NOMO-1 treated with DMSO at 0.1 percent for 48 hours (cell line): ENCODE results near the gene IL17RC.
A peak's percentile ranks its signal among the peaks of the same experiment; 100 is the strongest.
"Not testable (repeated sequence)": the region's sequence is repeated elsewhere in the genome, so short reads cannot be mapped to it uniquely, and the experiment has no call there.

Experiments
- DNase-seq: peaks from one replicate; lab custom pipeline; 2025; ENCODE audit not compliant: unreplicated experiment; lab: John Stamatoyannopoulos, UW

Gene IL17RC, protein sequence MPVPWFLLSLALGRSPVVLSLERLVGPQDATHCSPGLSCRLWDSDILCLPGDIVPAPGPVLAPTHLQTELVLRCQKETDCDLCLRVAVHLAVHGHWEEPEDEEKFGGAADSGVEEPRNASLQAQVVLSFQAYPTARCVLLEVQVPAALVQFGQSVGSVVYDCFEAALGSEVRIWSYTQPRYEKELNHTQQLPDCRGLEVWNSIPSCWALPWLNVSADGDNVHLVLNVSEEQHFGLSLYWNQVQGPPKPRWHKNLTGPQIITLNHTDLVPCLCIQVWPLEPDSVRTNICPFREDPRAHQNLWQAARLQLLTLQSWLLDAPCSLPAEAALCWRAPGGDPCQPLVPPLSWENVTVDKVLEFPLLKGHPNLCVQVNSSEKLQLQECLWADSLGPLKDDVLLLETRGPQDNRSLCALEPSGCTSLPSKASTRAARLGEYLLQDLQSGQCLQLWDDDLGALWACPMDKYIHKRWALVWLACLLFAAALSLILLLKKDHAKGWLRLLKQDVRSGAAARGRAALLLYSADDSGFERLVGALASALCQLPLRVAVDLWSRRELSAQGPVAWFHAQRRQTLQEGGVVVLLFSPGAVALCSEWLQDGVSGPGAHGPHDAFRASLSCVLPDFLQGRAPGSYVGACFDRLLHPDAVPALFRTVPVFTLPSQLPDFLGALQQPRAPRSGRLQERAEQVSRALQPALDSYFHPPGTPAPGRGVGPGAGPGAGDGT

DNA sequence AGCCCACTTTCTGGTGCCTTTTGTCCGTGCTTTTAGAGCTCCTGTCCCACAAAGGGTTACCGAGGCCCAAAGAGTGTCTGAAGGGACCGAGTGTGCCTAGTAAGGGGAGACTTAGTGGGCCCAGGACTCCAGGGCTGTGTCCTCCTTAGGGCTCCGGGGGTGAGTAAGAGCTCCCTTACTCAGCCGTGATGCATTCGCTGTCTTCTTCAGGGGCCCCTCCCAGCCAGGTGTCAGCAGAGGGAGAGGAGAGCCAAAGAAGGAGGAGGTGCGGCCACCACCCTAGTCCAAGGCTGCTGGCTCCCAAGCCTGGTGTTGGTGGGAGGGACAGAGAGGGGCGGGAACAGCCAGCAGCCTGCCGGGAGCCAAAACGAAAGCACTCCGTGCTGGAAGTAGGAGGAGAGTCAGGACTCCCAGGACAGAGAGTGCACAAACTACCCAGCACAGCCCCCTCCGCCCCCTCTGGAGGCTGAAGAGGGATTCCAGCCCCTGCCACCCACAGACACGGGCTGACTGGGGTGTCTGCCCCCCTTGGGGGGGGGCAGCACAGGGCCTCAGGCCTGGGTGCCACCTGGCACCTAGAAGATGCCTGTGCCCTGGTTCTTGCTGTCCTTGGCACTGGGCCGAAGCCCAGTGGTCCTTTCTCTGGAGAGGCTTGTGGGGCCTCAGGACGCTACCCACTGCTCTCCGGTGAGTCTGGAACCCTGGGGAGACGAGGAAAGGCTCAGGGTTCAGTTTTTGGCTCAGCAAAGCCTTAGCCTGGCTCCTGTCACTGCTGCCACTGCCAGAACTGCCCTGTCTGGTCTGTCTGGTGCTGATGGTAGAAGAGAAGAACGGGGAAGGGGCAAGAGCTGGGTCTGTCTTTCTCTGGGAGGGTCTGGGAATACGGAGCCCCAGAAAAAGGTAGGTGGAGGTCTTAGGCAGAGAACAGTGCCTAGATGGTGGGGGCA, at the start of gene IL17RC:
TSS of gene IL17RC (plus strand) at position 365 of the 947 bp plus-strand sequence. CDS start at position 583, 218 bp downstream.
- no peak for DNase-seq

DNA sequence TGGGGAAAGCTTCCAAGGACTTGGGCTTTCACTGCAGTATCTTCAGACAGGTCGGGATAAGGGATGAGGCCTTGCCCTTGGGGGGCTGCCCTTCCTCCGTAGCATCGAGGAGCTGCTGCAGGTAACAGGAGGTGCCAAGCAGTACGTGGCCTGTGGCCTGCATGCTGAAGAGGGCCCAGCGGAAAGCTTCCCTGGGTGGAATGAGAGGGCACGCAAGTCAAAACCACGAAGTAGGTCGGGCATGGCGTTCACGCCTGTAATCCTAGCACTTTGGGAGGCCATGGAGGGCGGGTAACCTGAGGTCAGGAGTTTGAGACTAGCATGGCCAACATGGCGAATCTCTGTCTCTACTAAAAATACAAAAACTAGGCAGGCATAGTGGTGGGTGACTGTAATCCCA, 49.8 kb upstream of the IL17RC start:
- DNase-seq: no peak

DNA sequence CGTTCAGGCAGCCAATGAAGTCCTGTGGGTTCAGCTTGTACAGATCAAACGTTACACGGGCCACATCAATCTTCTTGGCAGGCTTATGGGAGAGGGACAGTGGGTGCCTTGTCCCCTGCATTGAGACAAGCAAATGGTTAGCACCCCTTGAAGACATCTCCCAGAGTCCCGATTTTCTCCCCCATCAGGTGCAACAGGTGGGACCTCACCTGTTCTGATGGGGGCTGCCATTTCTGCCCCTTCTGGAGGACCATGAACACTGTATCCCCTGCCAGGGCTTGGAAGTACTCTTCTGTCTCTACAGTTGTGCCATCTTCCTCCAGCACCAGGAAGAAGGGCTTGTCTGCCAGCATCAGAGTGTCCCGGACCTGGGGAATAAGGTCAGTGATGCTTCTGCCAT, 46.9 kb upstream of the IL17RC start:
- DNase-seq: no peak

DNA sequence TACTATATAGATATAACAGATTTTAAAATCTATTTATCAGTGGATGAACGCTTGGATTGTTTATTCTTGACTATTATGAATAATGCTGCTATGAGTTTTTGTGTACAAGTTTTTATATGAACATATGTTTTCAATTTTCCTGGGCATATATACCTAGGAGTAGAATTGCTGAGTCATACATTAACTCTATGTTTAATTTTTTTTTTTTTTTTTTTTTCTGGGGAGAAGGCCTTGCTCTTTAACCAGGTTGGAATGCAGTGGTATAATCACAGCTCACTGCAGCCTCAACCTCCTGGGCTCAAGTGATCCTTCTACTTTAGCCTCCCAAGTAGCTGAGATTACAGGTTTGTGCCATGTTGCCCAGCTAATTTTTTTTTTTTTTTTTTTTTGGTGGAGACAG, 45.9 kb upstream of the IL17RC start:
- DNase-seq: no peak

DNA sequence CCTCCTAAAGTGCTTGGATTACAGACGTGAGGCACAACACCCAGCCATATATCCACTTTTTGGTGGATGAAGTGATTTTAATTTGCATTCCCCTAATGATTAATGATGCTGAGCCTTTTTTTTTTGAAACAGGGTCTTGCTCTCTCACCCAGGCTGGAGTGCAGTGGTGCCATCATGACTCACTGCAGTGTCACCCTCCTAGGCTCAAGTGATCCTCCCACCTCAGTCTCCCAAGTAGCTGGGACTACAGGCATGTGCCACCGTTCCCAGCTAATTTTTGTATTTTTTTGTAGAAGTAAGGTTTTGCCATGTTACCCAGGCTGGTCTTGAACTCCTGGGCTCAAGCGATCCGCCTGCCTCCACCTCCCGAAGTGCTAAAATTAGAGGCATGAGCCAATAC, 44.8 kb upstream of the IL17RC start:
- DNase-seq: not testable (repeated sequence)

DNA sequence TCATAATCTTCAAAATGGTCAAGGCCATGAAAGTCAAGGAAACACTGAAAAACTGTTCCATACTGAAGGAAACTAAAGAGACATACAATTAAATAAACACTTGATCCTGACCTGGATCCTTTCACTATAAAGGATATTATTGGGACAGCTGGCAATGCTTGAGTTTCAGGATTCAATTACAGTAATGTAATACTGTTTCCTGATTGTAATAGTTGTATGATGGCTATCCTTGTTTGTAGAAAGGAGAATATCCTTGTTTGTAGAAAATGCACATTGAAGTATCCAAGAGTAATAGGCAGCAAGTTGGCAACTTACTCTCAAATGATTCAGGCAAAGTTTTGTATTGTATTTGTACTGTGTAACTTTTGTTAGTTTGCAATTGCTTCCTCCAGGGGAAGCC, 41.5 kb upstream of the IL17RC start:
- no peak for DNase-seq

DNA sequence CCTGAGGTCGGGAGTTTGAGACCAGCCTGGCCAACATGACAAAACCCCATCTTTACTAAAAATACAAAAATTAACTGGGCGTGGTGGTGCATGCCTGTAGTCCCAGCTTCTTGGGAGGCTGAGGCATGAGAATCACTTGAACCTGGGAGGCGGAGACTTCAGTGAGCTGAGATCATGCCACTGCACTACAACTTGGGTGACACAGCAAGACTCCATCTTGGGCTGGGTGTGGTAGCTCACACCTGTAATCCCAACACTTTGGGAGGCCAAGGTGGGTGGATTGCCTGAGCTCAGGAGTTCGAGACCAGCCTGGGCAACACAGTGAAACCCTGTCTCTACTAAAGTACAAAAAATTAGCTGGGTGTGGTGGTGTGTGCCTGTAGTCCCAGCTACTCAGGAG, 40.6 kb upstream of the IL17RC start:
- not testable (repeated sequence) for DNase-seq

DNA sequence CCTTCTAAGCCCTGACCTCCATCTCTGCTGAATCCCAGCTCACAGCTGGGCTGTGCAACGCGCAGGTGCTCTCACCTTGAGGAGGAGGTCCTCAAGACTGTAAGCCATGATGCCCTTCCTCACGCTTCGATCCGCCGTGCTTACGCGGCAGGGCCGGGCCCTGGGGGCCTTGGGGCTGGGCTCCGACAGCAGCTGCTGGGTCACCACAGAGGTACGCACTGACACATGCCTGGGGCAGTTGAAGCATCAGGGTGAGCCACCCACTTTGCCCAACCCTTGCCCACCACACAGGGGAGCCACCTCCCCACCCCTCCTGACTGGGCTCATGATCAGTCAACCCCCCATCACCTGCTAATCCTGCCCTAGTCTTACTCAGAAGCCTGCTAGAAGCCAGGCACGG, 39.9 kb upstream of the IL17RC start:
- DNase-seq: no peak

DNA sequence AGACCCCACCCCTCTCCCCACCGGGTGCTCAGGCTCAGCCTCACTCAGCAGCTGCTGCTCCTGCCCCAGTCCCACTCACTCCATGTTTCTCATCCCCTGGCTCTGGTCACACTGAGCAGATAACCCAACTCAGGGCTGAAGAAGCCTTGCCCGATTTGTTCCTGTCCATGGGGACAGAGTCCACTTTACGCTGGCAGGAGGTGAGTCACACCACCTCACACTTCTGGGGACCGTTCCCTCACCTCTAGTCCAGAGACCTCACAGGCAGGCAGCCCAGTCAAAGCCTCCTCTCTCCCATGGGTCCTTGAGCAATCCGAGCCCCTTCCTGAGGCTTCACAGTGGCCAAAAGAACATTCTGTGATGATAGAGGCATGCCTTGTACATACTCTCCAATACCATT, 38.2 kb upstream of the IL17RC start:
- DNase-seq: no peak

DNA sequence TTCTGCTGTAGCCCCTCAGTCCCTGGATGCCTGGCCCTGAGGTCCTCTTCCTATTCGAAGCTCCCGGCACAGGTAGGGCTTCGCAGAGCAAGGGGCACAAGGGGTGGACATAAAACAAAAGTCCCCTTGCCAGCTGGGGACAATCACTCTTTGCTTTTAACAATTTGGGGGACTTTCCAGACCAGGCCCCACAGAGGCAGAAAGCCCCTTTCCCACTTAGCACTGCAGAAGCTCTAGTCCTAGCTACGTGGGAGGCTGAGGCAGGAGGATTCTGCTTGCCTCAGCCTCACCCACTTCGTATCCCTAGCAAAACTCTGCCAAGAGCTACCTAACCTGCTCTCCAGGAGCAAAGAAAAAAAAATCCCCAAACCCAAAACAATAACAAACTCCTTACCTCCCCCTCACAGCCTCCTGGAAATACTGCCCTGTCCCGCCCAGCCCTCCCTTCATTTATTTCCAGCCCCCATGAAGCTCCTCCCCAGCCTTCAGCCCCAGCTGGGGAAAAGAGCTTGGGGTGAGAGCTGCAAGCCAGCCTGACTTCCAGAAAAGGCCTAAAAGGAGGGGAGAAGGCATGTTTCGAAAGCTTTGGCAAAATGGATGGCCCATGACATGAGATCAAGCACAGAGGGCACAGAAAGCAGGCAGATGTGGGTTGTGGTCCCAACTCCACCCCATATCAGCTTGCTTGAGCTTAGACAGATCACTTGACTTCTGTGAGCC, 36.9 kb upstream of the IL17RC start, which contains the start of gene CIDEC:
TSS of gene CIDEC (minus strand) at position 424 of the 720 bp plus-strand sequence. CDS start 1,767 bp downstream, outside the sequence.
- no peak for DNase-seq

DNA sequence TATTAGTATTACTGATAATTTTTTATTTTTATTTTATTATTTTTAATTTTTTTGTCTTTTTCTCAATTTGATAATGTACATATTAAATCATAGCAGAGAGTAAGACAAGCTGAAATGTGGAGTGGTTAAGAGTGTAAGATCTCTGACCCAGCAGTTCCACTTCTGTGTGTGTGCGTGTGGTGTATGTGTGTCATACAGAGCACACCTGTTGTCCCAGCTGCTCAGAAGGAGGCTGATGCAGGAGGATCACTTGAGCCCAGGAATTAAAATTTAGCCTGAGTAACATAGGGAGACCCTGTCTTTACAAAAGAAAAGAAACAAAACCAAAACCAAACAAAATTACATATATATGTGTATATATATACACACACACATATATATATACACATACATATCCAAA, 35.5 kb upstream of the IL17RC start:
- no peak for DNase-seq

DNA sequence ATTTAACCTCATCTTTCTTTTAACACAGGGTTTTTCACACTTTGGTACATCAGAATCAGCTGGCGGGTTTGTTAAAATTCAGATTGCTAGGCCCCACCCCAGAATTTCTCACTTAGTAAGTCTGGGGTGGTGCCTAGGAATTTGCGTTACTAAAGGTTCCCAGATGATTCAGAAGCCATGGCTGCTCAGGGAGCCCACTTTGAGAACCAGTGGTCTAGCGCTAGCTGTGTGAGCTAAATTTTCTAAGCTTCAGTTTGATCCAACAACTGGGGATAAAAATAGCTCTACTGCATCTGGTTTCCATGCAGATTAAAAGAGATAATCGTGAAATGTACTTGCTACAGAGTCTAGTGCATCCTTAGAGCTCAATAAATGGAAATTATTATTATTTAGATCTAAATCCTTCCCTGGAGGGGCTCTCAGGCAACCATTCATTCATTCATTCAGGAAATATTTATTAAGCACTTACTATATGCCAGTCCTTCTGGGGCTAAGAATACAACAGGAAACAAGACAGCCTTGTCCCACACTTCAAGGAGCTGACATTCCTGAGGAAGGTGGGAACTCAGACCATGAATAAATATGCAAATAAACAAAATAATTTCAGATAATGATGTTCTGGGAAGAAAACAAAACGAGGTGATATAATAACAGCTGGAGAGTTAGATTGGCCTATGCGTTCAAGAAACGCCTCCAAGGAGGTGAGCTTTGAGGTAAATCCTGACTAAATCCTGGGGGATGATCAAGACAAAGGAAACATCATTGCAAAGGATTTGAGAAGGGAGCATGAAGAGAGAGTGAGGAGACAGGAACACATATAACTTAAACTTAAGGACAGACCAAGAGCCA, 33.0 kb upstream of the IL17RC start:
- DNase-seq: no peak

DNA sequence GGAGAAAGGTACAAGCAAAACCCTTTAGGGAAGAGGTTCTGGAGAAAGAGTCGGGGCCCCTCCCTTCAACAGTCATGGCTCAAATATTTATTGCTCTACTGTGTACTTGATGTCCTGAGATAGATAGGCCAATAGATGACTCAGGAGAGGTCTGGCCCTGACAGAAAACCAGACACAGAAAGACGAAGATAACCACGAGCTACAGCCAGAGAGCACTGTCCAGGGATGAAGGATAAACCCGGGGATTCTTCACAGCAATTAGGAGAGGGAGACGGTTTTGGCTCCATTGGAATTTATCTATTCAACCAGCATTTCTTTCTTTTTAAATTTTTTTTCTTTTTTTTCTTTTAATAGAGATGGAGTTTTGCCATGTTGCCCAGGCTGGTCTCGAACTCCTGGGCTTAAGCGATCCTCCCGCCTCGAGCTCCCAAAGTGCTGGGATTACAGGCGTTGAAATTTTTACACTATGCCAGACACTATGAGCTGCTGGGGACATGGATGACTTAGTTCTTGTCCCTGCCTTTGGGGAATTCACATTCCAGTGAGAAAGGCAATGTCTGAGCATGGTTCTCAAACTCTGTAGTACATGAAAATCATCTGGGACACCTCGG, 32.2 kb upstream of the IL17RC start:
- no peak for DNase-seq

DNA sequence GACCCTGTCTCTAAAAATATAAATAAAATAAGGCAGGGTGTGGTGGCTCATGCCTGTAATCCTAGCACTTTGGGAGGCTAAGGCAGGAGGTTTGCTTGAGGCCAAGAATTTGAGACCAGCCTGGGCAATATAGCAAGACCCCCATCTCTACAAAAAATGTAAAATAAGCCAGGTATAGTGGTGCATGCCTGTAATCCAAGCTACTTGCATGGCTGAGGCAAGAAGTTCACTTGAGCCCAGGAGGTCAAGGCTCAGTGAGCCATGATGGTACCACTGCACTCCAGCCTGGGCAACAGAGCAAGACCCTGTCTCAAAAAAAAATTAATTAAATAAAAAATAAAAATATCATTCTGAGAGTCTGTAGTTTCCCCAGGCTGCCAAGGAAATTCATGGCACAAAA, 30.6 kb upstream of the IL17RC start:
- DNase-seq: no peak

DNA sequence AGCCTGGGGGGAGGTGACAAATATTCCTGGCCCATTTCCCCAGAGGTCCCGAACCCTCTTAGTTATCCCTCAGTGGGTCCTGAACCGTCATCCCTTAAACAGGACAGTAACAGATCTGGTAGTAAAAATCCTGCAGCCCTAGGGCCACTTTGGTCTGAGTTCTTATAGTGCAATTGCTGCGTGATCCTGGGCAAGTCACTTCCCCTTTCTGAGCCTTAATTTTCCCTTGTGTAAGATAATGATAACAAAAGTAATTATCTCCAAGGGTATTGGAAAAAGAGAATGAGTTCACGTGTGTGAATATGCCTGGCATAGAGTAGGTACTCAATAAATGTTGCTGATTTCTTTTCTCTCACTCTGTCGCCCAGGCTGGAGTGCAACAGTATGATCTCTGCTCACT, 29.4 kb upstream of the IL17RC start:
- peak; percentile 39 for DNase-seq

DNA sequence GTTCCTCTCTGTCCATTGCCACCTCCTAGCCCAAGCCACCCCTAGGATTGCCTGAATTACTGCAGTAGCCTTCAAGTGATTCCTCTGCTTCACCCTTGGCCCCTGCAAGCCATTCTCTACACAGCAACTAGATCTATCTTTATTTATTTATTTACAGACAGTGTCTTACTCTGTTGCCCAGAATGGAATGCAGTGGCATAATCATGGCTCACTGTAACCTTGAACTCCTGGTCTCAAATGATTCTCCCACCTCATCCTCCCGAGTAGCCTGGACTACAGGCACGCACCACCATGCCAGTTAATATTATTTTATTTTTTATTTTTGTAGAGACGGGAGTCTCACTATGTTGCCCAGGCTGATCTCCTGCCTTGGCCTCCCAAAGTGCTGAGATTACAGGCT, 28.4 kb upstream of the IL17RC start:
- DNase-seq: no peak

DNA sequence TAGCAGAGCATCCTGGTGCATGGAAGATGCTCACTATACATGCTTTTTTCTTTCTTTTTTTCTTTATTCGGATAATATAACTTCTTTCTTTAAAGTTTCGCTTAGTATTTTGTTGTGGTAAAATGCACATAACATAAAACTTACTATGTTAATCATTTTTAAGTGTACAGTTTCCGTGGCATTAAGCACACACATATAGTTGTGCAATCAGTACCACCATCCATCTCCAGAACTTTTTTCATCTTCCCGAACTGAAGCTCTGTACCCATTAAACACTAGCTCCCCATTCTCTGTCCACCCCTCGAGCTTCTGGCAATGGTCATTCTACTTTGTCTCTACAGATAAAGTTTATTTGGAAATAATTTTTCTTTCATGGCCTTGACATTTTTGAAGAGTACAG, 27.5 kb upstream of the IL17RC start:
- no peak for DNase-seq

DNA sequence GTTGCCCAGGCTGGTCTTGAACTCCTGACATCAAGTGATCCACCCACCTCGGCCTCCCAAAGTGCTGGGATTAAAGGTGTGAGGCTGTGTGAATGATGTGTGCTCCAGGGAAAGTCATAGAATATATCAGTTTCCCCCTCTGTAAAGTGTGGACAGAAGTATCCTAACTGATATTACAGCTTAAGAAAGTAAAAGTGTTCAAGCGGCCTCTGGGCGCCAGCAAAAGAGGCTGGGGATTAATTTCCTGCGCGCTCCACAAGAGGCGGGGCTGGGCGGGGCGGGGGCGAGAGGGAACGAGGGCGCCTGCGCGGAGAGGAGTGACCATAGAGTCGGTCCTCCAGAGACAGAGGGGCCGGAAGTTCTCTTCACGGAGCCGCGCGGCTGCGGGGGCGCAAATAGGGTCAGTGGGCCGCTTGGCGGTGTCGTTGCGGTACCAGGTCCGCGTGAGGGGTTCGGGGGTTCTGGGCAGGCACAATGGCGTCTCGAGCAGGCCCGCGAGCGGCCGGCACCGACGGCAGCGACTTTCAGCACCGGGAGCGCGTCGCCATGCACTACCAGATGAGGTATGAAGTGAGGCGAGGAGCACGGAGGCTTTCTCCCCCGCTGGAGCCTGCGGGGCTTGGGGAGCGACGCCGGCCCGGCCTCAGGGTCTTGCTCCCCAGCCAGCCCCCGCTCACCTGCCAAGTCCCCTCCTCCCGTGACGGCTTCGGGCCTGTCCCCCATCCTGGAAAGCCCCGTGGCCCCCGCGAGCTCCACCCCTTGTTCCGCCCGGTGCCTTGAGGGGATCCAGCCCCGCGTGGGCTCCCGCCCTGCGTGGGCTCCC, 26.4 kb upstream of the IL17RC start, which contains the start of gene JAGN1:
TSS of gene JAGN1 (plus strand) at position 362 of the 823 bp plus-strand sequence. CDS start at position 475, 113 bp downstream.
- peak; percentile 82 for DNase-seq
